RWPE2 (cell line): Measurements from ENCODE around the gene GPR27.

Source experiments
- ATAC-seq: fragments of 200-7000 bp; cut with Tn5 transposase; 3 replicates; pipeline ENCODE4 v1.9.1; 2021; ENCODE audit warnings: low read depth
- DNase-seq: peaks from one replicate; pipeline ENCODE4 v3.0.0-alpha.2; 2020; ENCODE audit warnings: low spot score
- H3K27ac ChIP-seq: fragments of 450-650 bp; 2 replicates; pipeline ENCODE4 v1.5.1; 2017; ENCODE audit warnings: mild to moderate bottlenecking; ENCODE audit not compliant: poor library complexity, severe bottlenecking
- H3K27me3 ChIP-seq: fragments of 250-450 bp; sonication (Bioruptor Pico); 2 replicates; pipeline ENCODE4 v1.5.1; 2021; ENCODE audit warnings: mild to moderate bottlenecking, moderate library complexity; ENCODE audit not compliant: insufficient read depth, poor library complexity, severe bottlenecking
- H3K36me3 ChIP-seq: fragments of 250-450 bp; sonication (Bioruptor Pico); 2 replicates; pipeline ENCODE4 v1.5.1; 2020; ENCODE audit warnings: low read depth, mild to moderate bottlenecking, moderate library complexity
- H3K4me1 ChIP-seq: fragments of 250-450 bp; sonication (Bioruptor Pico); 2 replicates; pipeline ENCODE4 v1.5.1; 2021; ENCODE audit warnings: mild to moderate bottlenecking, moderate library complexity; ENCODE audit not compliant: insufficient read depth, poor library complexity, severe bottlenecking
- H3K4me3 ChIP-seq: fragments of 250-450 bp; sonication (Bioruptor Pico); 2 replicates; pipeline ENCODE4 v1.5.1; 2021; ENCODE audit warnings: mild to moderate bottlenecking, moderate library complexity; ENCODE audit not compliant: severe bottlenecking
- H3K9me3 ChIP-seq: fragments of 250-450 bp; sonication (Bioruptor Pico); 2 replicates; pipeline ENCODE4 v1.5.1; 2021; ENCODE audit warnings: mild to moderate bottlenecking, moderate library complexity; ENCODE audit not compliant: severe bottlenecking
- TF ChIP-seq, protein P1 (sequence below): fragments of 450-650 bp; IDR thresholded peaks from one replicate; pipeline ENCODE4 v1.5.1; 2017; ENCODE audit warnings: mild to moderate bottlenecking, moderate library complexity; ENCODE audit not compliant: poor library complexity, severe bottlenecking

The GPR27 gene

GRCh38 chr3:71803248-71803647, 49.6 kb downstream of the GPR27 start:
- Histone ChIP-seq H3K36me3 (no peaks in the 10 kb centered on the region), H3K9me3 (no peaks in the 10 kb centered on the region), H3K4me1 (no peaks in the 10 kb centered on the region), H3K27me3 (peaks cover 24% of the 10 kb centered on the region), H3K4me3 (no peak overlapping the region), H3K27ac (no peak overlapping the region)
- DNase-seq = no peak
- TF ChIP-seq, protein P1, sequence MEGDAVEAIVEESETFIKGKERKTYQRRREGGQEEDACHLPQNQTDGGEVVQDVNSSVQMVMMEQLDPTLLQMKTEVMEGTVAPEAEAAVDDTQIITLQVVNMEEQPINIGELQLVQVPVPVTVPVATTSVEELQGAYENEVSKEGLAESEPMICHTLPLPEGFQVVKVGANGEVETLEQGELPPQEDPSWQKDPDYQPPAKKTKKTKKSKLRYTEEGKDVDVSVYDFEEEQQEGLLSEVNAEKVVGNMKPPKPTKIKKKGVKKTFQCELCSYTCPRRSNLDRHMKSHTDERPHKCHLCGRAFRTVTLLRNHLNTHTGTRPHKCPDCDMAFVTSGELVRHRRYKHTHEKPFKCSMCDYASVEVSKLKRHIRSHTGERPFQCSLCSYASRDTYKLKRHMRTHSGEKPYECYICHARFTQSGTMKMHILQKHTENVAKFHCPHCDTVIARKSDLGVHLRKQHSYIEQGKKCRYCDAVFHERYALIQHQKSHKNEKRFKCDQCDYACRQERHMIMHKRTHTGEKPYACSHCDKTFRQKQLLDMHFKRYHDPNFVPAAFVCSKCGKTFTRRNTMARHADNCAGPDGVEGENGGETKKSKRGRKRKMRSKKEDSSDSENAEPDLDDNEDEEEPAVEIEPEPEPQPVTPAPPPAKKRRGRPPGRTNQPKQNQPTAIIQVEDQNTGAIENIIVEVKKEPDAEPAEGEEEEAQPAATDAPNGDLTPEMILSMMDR = no peak
- no peak for ATAC-seq

GRCh38 chr3:71805199-71805598, 51.5 kb downstream of the GPR27 start:
- Histone ChIP-seq H3K4me1 (no peaks in the 10 kb centered on the region), H3K9me3 (no peaks in the 10 kb centered on the region), H3K36me3 (no peaks in the 10 kb centered on the region), H3K27ac (no peak overlapping the region), H3K27me3 (peaks cover 13% of the 10 kb centered on the region), H3K4me3 (no peak overlapping the region)
- no peak for DNase-seq
- ATAC-seq = no peak
- TF ChIP-seq, protein P1 = no peak

GRCh38 chr3:71805691-71806090, 52.0 kb downstream of the GPR27 start:
- Histone ChIP-seq H3K9me3 (no peaks in the 10 kb centered on the region), H3K27ac (no peak overlapping the region), H3K36me3 (no peaks in the 10 kb centered on the region), H3K27me3 (peaks cover 11% of the 10 kb centered on the region), H3K4me3 (no peak overlapping the region), H3K4me1 (no peaks in the 10 kb centered on the region)
- no peak for DNase-seq
- TF ChIP-seq, protein P1 = no peak
- no peak for ATAC-seq
